Urinary bladder (tissue), 2 donors: ENCODE measurements around the gene PTPN7. TPM values are rescaled to one million over a fixed set of nuclear protein-coding genes. Genes with fewer than 3 reads are reported as not detected.

Experiments used
- polyA plus RNA-seq: library from polyadenylated mRNA; stranded (reverse); fragments of 200-250 nt; gene quantifications from one replicate; pipeline ENCODE4 v1.2.3, GENCODE V29; 2013
- total RNA-seq: library from RNA; depleted of rRNA; stranded (reverse); fragments of >200 nt; gene quantifications from one replicate; pipeline ENCODE4 v1.2.3, GENCODE V29; 2014
- donor health status: healthy.

PTPN7 gene
- total and polyA plus RNA-seq, 2 donors, result 1.2 TPM

Other genes starting within 250 kb of the PTPN7 start
- 71.7 TPM for gene LMOD1, start 214.1 kb downstream of the PTPN7 start, total RNA-seq
- gene LMOD1, start 214.1 kb downstream of the PTPN7 start, polyA plus RNA-seq, result 731 TPM
- gene TIMM17A, start 205.1 kb downstream of the PTPN7 start, total RNA-seq, result 27.2 TPM
- 42.0 TPM for gene TIMM17A, start 205.1 kb downstream of the PTPN7 start, polyA plus RNA-seq
- gene RNPEP, start 178.0 kb downstream of the PTPN7 start, total RNA-seq, result 24.0 TPM
- gene RNPEP, start 178.0 kb downstream of the PTPN7 start, polyA plus RNA-seq, result 31.6 TPM
- 123 TPM for gene ELF3, start 150.0 kb downstream of the PTPN7 start, total RNA-seq
- 120 TPM for gene ELF3, start 150.0 kb downstream of the PTPN7 start, polyA plus RNA-seq
- 0.05 TPM for gene GPR37L1, start 37.7 kb downstream of the PTPN7 start, total RNA-seq
- 0.10 TPM for gene GPR37L1, start 37.7 kb downstream of the PTPN7 start, polyA plus RNA-seq
- 19.2 TPM for gene ARL8A, start 15.9 kb downstream of the PTPN7 start, total RNA-seq
- 39.8 TPM for gene ARL8A, start 15.9 kb downstream of the PTPN7 start, polyA plus RNA-seq
- gene LGR6, start 33.2 kb upstream of the PTPN7 start, total RNA-seq, result 0.37 TPM
- gene LGR6, start 33.2 kb upstream of the PTPN7 start, polyA plus RNA-seq, result 3.8 TPM
- gene UBE2T, start 181.3 kb upstream of the PTPN7 start, total RNA-seq, result 23.7 TPM
- 7.4 TPM for gene UBE2T, start 181.3 kb upstream of the PTPN7 start, polyA plus RNA-seq
- 352 TPM for gene PPP1R12B, start 188.1 kb upstream of the PTPN7 start, total RNA-seq
- gene PPP1R12B, start 188.1 kb upstream of the PTPN7 start, polyA plus RNA-seq, result 293 TPM